Natural killer cell (primary cell): Measurements from ENCODE around the gene SEMA3C. TPM values are rescaled to one million over a fixed set of nuclear protein-coding genes. Genes with fewer than 3 reads are reported as not detected.

Experiments
- ATAC-seq, 3 donors: fragments of 150-1000 bp in 2 of 3; fragments of 200-7000 bp in 1 of 3; cut with Tn5 transposase; 1 replicate in 1 of 3; 2 replicates in 2 of 3; pipeline ENCODE4 v1.10.0; 2021; ENCODE audit warnings: mild to moderate bottlenecking in 2 of 3, moderate library complexity in 2 of 3
- DNase-seq, 2 donors: peaks; one replicate each; pipeline versions ENCODE4 v3.0.0 to v3.0.0-alpha.2; 2013 to 2021; ENCODE audit warnings: mixed read lengths in 1 of 2
- H3K27ac ChIP-seq: one replicate; pipeline ENCODE4 v1.5.1; 2013; ENCODE audit warnings: mild to moderate bottlenecking, low read length
- H3K27me3 ChIP-seq: one replicate; pipeline ENCODE4 v1.6.1; 2013; ENCODE audit warnings: low read length; ENCODE audit not compliant: control insufficient read depth, insufficient read depth
- H3K36me3 ChIP-seq: one replicate; pipeline ENCODE4 v1.6.1; 2013; ENCODE audit warnings: low read length; ENCODE audit not compliant: control insufficient read depth, insufficient read depth
- H3K4me1 ChIP-seq: one replicate; pipeline ENCODE4 v1.6.1; 2013; ENCODE audit warnings: low read length; ENCODE audit not compliant: control insufficient read depth, insufficient read depth
- H3K4me3 ChIP-seq: one replicate; pipeline ENCODE4 v1.5.1; 2013; ENCODE audit warnings: low read length
- H3K9me3 ChIP-seq: one replicate; pipeline ENCODE4 v1.6.1; 2013; ENCODE audit warnings: low read length; ENCODE audit not compliant: control insufficient read depth, insufficient read depth
- H3K27ac Mint-ChIP-seq, 2 donors: one replicate each; pipeline ENCODE4 v1.8.0; 2022; ENCODE audit warnings: mild to moderate bottlenecking in 2 of 2, mixed read lengths in 2 of 2, moderate library complexity in 1 of 2
- H3K27me3 Mint-ChIP-seq, 2 donors: one replicate each; pipeline ENCODE4 v1.8.0; 2022; ENCODE audit warnings: low read depth in 2 of 2, mixed read lengths in 2 of 2
- H3K36me3 Mint-ChIP-seq: one replicate; pipeline ENCODE4 v1.8.0; 2022; ENCODE audit warnings: mixed read lengths
- H3K4me1 Mint-ChIP-seq, 2 donors: one replicate each; pipeline ENCODE4 v1.8.0; 2022; ENCODE audit warnings: mixed read lengths in 2 of 2
- H3K4me3 Mint-ChIP-seq: one replicate; pipeline ENCODE4 v1.8.0; 2022; ENCODE audit warnings: mild to moderate bottlenecking, moderate library complexity, mixed read lengths
- H3K9me3 Mint-ChIP-seq, 2 donors: one replicate each; pipeline ENCODE4 v1.8.0; 2022; ENCODE audit warnings: mixed read lengths in 2 of 2
- CTCF ChIP-seq: fragments of 200-600 bp; IDR thresholded peaks from one replicate; pipeline ENCODE4 v1.8.0; 2022; ENCODE audit warnings: antibody characterized with exemption
- WGBS: methylation state at CpG from one replicate; pipeline ENCODE4 v1.1.7; 2013; ENCODE audit warnings: missing lambda C conversion rate; ENCODE audit not compliant: insufficient coverage; 5-methylcytosine and 5-hydroxymethylcytosine counted together
- intact Hi-C: fragments of 100-400 bp; cut with micrococcal nuclease; formaldehyde crosslinking; loops from one replicate; pipeline ENCODE4 v1.14.2; 2022
- total RNA-seq, 4 donors: library from RNA; stranded (reverse); fragments of 120-200 nt in 1 of 4; gene quantifications; one replicate each; pipeline versions ENCODE4 v1.2.3 to v1.2.4, GENCODE V29; 2013 to 2022

Gene SEMA3C
- total RNA-seq, 3 donors from 2014 or later (not counting 1 experiment from before 2014, with no cell fraction given) = 0.41 to 12.2 (median 0.94) TPM

GRCh38 chr7:80699045-80699638, 219.7 kb downstream of the SEMA3C start:
- Mint-ChIP-seq H3K36me3 (no peaks in the 10 kb centered on the region), H3K4me1 (no peaks in the 10 kb centered on the region), H3K9me3 (peaks cover 0 to 3% of the 10 kb centered on the region in 2 donors), H3K27ac (no peak overlapping the region), H3K4me3 (no peak overlapping the region), H3K27me3 (no peaks in the 10 kb centered on the region)
- Histone ChIP-seq H3K4me1 (no peaks in the 10 kb centered on the region), H3K36me3 (no peaks in the 10 kb centered on the region), H3K27me3 (no peaks in the 10 kb centered on the region), H3K9me3 (no peaks in the 10 kb centered on the region), H3K27ac (no peak overlapping the region), H3K4me3 (no peak overlapping the region)
- peak; percentile 59 for TF ChIP-seq CTCF
- WGBS = 25% methylated on average over 4 of the region's 5 CpGs
- peak in 1 of 2 donors; percentile 17 for DNase-seq
- intact Hi-C loops = loop anchor here (5.0 kb wide), 1 partner anchor 773 kb away; no protein-coding TSS in a partner anchor
- no peak for ATAC-seq
